Limb (tissue), 2 donors: ENCODE measurements around the gene PHF21A.

Experiments
- DNase-seq, 2 donors: peaks; one replicate each; pipeline ENCODE4 v3.0.0-alpha.2; 2016; ENCODE audit errors: extremely low spot score in 2 of 2

The PHF21A gene

DNA sequence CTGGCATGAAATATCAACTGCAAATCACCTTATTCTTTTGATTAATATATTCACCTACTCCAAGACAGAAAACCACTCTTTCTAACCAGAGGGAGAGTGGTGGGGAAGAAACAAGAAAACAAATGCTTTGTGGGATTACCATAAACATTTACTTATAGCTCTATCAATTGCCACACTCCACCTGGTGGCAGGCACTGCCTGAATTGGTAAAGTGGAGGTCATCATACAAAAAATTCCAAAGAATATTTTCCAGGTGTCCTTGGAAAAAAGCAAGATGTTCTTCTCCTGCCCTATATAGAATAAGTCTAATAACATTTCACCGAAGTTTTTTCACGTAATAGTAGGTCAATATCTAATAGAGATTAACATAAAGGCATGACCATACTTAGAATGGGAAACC is 45.3 kb downstream of the PHF21A start:
- no peak for DNase-seq

DNA sequence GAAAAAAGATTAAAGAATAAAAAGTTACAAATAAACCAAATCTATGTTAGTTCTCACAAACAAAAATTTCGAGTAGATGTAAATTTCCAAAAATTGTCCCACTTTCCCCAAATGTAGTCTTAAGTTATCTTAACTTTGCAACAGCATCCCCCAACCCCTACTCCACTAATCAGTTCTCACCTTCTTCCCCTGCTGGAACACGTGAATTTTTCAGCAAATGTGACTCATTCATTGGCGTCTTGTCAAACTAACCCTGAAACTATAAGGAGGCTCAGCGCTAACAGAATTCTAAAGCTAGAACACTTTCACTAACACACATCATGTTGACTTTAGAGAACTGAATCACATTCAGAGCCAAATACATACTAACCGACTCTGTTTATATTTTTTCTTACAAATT is 46.1 kb downstream of the PHF21A start:
- no peak for DNase-seq

GRCh38 chr11:46073632-46074031 is 47.6 kb downstream of the PHF21A start:
- DNase-seq, result no peak

DNA sequence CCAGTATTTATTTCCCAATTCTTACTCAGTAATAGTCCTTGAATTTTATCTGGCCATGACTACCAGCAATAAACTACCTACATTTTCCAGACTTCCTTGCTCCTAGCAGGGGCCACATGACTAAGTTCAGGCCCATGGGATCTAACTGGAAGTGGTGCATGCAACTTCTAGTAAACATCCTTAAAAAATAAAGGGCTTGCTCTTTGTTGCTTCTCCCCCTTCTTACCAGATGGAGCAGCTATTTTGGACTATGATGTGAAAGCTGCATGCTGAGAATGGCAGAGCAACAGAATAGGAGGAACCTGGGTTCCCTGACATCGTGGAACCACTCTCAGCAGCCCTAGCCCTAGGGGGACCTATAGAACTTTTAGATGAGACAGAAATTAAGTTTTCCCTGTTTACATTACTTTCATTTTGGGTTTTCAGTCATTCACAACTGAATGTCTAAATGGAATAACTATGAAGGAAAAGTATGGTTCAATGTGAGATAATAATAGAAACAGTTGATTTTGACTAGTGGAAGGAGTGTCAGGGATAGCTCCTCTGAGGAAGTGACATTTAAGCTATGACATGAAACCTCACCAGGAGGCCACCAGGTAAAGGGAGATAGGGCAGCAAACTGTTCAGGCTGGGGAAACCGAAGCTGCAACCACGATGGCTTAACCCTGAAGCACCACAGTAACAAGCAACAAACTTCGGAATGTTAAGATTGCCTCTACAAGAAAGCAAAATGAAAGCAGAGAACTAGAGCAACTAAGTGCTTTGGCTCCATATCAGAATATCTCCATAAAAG is 48.9 kb downstream of the PHF21A start:
- no peak for DNase-seq

- DNase-seq, result no peak
These were observed 50.2 kb downstream of the PHF21A start for GRCh38 chr11:46071091-46071490.

- DNase-seq, result no peak
These were observed 51.7 kb downstream of the PHF21A start for GRCh38 chr11:46069595-46069994.

DNA sequence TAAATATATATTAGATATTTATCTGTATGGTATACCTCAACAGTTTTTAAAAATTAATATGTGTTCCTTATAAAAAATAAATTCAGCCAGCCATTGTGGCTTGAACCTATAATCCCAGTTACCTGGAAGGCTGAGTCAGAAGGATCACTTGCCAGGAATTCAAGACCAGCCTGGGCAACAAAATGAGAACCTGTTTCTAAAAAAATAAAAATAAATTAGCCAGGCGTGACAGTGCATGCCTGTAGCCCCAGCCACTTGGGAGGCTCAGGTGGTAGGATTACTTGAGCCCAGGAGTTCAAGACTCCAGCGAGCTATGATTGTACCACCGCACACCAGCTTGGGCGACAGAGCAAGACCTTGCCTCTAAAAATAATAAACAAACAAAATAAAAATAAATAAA is 54.9 kb downstream of the PHF21A start:
- no peak for DNase-seq

- DNase-seq, result no peak
These were observed 55.6 kb downstream of the PHF21A start for GRCh38 chr11:46065681-46066080.

- no peak for DNase-seq
These were observed 57.0 kb downstream of the PHF21A start for GRCh38 chr11:46064221-46064620.

DNA sequence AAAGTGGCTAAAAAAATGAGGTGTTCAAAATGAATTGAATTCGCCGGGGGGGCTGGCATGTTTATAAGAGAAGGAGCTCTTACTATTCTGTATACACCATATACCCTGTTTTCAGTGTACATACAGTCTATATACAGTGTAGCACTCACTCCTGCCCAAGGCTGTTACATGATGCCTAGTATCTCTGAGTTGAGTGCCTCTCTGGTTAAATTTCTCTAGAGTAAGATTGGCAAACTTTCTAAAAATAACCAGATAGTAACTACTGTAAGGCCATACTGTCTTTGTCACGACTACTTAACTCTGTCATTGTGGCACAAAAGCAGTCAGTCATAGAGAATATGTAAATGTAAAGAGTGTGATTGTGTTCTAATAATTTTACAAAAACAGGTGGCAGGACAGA is 58.1 kb downstream of the PHF21A start:
- DNase-seq, result no peak

- no peak for DNase-seq
These were observed 61.2 kb downstream of the PHF21A start for GRCh38 chr11:46060013-46060412.

DNA sequence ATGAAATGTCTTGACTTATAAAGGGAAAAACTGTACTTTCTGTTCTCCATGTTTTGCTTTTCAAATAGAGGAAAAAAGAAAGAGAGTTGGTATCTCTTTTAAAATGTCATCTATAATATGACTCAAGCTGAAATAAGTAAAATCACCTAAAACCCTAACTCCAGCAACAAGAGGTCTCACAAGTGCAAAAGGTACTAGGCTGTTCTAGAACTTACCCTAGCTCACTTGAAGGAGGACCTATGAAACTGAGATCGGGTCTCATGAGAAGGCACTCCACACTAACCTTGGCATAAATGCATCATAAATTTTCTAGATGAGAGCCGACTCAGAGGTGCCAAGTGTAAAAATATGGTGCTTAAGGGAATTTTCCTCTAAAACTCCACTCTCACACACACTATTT is 63.8 kb downstream of the PHF21A start:
- no peak for DNase-seq

- no peak for DNase-seq
These were observed 65.9 kb downstream of the PHF21A start for GRCh38 chr11:46055371-46055770.

DNA sequence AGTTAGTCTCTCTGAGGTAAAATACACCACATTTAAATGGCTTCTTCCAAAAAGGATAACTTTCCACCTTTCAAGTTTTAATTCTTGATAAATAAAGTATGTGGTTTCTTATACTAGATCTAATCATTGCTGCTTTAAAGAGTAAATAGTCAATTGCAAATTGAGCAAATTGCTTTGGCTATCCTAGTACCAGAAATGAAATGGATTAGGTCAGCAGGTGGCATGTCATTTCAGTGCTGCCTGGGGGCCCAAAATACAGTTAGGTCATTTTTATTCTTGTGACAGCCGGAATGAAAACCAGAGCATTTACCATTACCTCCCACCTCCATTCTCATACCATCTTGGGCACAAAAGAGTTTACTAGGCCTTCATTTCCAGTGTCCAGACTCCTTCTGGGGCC is 70.2 kb downstream of the PHF21A start:
- no peak for DNase-seq

DNA sequence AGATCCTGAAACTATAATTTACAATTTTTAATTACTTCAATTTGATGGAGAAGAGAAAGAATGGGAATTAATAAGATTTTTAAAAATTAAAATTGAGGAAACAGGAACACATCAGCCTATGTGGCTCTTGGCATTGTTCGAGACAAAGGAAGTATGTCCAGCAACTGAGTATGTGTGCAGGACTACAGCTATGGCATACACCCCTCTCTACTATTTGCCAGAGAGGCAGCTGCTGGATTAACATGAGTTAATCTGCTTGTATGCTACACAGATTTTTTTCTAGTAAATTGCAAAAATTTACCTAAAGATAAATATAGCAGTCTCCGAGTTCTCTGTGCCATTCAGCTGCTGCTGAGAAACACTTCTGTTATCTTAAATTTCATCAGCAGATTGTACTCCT is 70.6 kb downstream of the PHF21A start:
- DNase-seq, result no peak

DNA sequence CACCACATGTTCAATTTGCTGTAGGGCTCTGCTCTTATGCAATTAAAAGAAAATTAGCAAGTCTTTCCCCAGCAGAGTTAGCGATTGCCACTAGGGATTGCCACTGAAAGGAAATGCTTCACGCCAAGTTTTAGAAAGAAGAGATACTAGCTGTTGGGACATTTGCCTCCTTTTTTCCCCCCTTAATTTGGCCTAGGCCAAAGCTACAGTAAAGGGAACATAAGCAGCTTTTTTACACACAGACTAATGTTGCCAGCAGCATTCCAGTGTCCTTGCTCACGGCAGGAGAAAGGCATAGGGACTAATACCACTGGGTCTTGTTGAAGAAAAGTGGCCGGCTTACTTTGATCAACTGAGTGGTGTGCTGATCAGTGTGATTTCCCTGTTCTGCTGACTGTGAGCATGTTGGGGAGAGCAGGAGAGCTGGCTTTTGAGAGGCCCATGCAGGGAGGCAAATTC is 71.2 kb downstream of the PHF21A start:
- peak; percentile 55 to 62 for DNase-seq

DNA sequence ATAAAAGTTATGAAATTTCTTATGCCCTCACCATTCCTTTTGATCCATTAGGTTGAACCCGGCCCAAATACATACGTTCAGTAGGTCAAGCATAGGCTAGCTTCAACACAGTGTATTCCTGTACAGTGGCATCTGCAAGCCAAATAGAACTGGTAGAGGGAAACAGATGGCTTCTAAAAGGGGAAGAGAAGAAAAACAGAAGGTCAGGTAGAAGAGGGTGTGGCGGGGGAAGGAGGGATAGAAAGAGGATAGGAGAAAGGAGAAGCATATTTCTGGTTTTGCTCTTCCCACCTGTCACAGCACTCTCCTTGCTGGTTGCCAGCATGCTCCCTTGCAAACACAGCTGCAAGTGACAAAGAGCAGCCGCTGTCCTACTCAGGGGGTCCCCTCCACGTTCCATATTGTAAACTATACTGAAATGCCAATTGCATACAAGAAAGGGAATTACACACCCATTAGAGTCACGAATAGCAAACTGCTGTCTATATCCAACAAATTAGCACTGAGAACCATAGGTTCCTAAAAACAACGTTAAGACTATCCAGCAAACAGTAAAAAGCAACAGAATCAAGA is 71.8 kb downstream of the PHF21A start:
- no peak for DNase-seq

DNA sequence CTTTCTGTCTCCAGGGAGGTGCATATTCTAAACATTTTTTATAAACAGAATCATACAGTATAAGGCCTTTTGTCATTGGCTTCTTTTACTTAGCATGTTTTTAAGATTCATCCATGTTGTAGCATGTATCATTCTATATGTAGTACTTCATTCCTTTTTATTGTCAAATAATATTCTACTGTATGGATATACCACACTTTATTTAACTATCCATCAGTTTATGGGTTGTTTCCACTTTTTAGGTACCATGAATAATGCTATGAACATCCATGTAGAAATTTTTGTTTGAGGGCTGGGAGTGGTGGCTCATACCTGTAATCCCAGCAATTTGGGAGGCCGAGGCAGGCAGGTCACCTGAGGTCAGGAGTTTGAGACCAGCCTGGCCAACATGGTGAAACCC is 73.1 kb downstream of the PHF21A start:
- no peak for DNase-seq

DNA sequence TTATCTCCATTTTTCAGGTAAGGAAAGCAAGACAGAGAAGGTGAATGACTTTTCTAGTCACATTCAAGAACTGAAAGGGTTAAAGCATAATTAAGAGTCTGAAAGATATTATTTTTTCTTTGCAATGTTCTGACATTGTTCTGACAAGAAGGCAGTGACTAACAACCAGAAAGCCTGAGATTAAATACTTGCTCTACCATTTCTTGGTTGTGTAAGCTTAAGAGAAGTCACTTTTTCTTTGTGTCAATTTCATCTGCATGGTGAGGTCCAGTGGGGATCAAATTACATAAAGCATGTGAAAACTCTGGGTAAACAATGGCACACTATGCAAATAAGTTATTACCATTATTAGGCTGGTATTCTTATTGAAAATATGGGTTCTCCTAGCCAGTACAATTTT is 73.7 kb downstream of the PHF21A start:
- no peak for DNase-seq

DNA sequence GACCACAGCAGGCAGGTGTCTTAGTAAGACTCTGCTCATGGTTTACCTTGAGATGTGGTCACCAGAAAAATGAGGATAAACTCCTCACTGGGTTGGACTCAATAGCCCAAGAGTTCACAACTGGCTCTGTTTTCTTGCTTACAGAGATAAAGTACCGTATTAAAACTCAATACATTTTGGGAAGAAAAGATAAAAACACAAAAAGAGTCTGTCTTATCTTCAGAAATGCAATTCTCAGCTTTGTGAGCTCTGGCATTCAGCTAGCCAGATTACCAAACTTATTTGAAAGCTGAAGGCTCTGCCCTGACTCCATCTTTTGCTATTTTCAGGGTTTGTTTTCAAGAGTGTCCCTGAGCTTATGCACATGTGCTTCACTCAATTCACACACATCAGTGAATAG is 75.4 kb downstream of the PHF21A start:
- no peak for DNase-seq

- no peak for DNase-seq
These were observed 76.7 kb downstream of the PHF21A start for GRCh38 chr11:46044601-46045000.

GRCh38 chr11:46039990-46040389 is 81.3 kb downstream of the PHF21A start:
- no peak for DNase-seq

- no peak for DNase-seq
These were observed 82.7 kb downstream of the PHF21A start for GRCh38 chr11:46038529-46038928.
